Measurements from ENCODE around the gene GRIP1. TPM values are rescaled to one million over a fixed set of nuclear protein-coding genes. Genes with fewer than 3 reads are reported as not detected.

The GRIP1 gene
- total RNA-seq, 1 donor from 2014 or later = 0.47 TPM

DNA sequence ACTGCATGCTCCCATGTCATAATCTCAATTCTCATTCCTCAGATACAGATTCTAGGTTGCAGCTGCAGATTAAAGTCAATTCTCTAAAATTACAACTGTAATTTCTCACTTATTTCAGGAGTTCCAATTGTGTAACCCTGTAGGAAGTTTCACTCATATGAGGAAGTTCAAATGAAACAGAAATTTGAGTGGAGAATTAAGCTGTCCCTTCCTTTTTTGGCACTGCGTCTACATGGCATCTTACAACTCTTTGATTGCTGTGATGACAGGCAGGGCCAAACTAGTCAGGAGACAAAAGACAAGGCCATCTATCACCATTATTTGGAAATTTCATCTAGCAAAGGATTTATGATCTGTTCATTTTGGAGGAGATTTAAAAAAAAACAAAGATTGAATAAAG, 13.3 kb upstream of the GRIP1 start:
- no peak for TF ChIP-seq CTCF (IDR thresholded peaks at IDR 0.05; ENCODE audit: borderline replicate concordance)
- Histone ChIP-seq H3K9me3 (replicated peaks) (no peaks in the 10 kb centered on the region), H3K4me3 (no peak overlapping the region), H3K27ac (replicated peaks) (no peak overlapping the region), H3K27me3 (ENCODE audit: low read depth) (no peaks in the 10 kb centered on the region), H3K36me3 (no peaks in the 10 kb centered on the region), H3K4me1 (peaks cover 9% of the 10 kb centered on the region)
- no peak for DNase-seq
- intact Hi-C loops (cut with micrococcal nuclease) = no loop called here

- intact Hi-C loops (cut with micrococcal nuclease) = loop anchor here (5.0 kb wide), 1 partner anchor 173 kb away; no protein-coding TSS in a partner anchor
- peak; percentile 67 for TF ChIP-seq CTCF (IDR thresholded peaks at IDR 0.05; ENCODE audit: borderline replicate concordance)
- H3K4me3 ChIP-seq = no peak overlapping the region
- H3K27ac ChIP-seq (replicated peaks) = no peak overlapping the region
- no peaks in the 10 kb centered on the region for H3K36me3 ChIP-seq
- peaks cover 9% of the 10 kb centered on the region for H3K4me1 ChIP-seq
- no peaks in the 10 kb centered on the region for H3K9me3 ChIP-seq (replicated peaks)
- DNase-seq = no peak
- H3K27me3 ChIP-seq (ENCODE audit: low read depth) = peaks cover 14% of the 10 kb centered on the region
Measured at GRCh38 chr12:66688846-66689439, 10.1 kb upstream of the GRIP1 start.

GRCh38 chr12:66684222-66684621, 5.3 kb upstream of the GRIP1 start:
- DNase-seq = no peak
- Histone ChIP-seq H3K9me3 (replicated peaks) (no peaks in the 10 kb centered on the region), H3K27ac (replicated peaks) (no peak overlapping the region), H3K4me3 (no peak overlapping the region), H3K36me3 (no peaks in the 10 kb centered on the region), H3K27me3 (ENCODE audit: low read depth) (peaks cover 29% of the 10 kb centered on the region), H3K4me1 (no peaks in the 10 kb centered on the region)
- intact Hi-C loops (cut with micrococcal nuclease) = no loop called here
- TF ChIP-seq CTCF (IDR thresholded peaks at IDR 0.05; ENCODE audit: borderline replicate concordance) = no peak

- TF ChIP-seq CTCF (IDR thresholded peaks at IDR 0.05; ENCODE audit: borderline replicate concordance) = no peak
- peaks cover 29% of the 10 kb centered on the region for H3K27me3 ChIP-seq (ENCODE audit: low read depth)
- intact Hi-C loops (cut with micrococcal nuclease) = no loop called here
Measured at GRCh38 chr12:66683822-66684221, 4.9 kb upstream of the GRIP1 start.

DNA sequence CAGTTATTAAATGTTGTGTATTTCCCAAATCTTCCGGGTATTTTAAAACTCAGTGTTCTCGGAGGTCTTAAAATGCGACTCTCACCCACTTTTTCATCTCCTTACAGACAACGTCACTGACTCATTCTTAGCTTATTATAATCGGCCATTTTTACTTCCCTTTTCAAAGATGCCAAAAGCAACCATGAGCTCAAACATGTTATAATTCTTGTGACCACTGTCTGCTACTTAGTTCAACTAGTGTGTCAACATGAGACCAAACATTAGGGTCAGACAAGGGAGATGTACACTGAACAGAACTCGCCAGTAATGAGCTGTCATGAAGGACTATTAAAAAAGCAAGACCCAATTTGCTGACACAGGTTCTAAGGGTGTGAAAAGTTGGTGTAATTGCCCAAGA, 4.2 kb upstream of the GRIP1 start:
- Histone ChIP-seq H3K9me3 (replicated peaks) (no peaks in the 10 kb centered on the region), H3K27me3 (ENCODE audit: low read depth) (peaks cover 29% of the 10 kb centered on the region), H3K36me3 (no peaks in the 10 kb centered on the region), H3K4me1 (no peaks in the 10 kb centered on the region), H3K4me3 (no peak overlapping the region), H3K27ac (replicated peaks) (no peak overlapping the region)
- no peak for TF ChIP-seq CTCF (IDR thresholded peaks at IDR 0.05; ENCODE audit: borderline replicate concordance)
- intact Hi-C loops (cut with micrococcal nuclease) = no loop called here
- DNase-seq = no peak

More at GRCh38 chr12:66683822-66684221, 4.9 kb upstream of the GRIP1 start:
- H3K27ac ChIP-seq (replicated peaks) = no peak overlapping the region
- no peaks in the 10 kb centered on the region for H3K9me3 ChIP-seq (replicated peaks)
- H3K4me3 ChIP-seq = no peak overlapping the region
- H3K36me3 ChIP-seq = no peaks in the 10 kb centered on the region
- no peaks in the 10 kb centered on the region for H3K4me1 ChIP-seq
- no peak for DNase-seq
